ENCODE measurements around the gene ACCSL. TPM values are rescaled to one million over a fixed set of nuclear protein-coding genes. Genes with fewer than 3 reads are reported as not detected.

ACCSL gene
- total RNA-seq, 4 donors from 2014 or later = not detected

- TF ChIP-seq POLR2AphosphoS5 (IDR thresholded peaks at IDR 0.05) = no peak
- Histone ChIP-seq H3K4me1 (no peaks in the 10 kb centered on the region), H3K27ac (peak overlapping the region in 2 of 4 donors; percentile 14 to 19), H3K27me3 (no peaks in the 10 kb centered on the region), H3K36me3 (no peaks in the 10 kb centered on the region), H3K9me3 (no peaks in the 10 kb centered on the region), H3K4me3 (no peak overlapping the region)
- 45 to 86% methylated on average over 1 to 5 of the region's 5 CpGs for WGBS, 2 donors (ENCODE audit: low coverage in 1 of 2)
- no peak for DNase-seq
- intact Hi-C loops (cut with DNase I; ENCODE audit: low total_unique reads) (no loop called here), in situ Hi-C loops (cut with MboI; ENCODE audit: low pct_ligation_motif_present in 1 of 4, low pct_unique_long_range_greater_than_20kb in 1 of 4, low sequenced_read_pairs in 3 of 4) (no loop called here)
Measured at GRCh38 chr11:44016131-44016530, 31.6 kb upstream of the ACCSL start.

DNA sequence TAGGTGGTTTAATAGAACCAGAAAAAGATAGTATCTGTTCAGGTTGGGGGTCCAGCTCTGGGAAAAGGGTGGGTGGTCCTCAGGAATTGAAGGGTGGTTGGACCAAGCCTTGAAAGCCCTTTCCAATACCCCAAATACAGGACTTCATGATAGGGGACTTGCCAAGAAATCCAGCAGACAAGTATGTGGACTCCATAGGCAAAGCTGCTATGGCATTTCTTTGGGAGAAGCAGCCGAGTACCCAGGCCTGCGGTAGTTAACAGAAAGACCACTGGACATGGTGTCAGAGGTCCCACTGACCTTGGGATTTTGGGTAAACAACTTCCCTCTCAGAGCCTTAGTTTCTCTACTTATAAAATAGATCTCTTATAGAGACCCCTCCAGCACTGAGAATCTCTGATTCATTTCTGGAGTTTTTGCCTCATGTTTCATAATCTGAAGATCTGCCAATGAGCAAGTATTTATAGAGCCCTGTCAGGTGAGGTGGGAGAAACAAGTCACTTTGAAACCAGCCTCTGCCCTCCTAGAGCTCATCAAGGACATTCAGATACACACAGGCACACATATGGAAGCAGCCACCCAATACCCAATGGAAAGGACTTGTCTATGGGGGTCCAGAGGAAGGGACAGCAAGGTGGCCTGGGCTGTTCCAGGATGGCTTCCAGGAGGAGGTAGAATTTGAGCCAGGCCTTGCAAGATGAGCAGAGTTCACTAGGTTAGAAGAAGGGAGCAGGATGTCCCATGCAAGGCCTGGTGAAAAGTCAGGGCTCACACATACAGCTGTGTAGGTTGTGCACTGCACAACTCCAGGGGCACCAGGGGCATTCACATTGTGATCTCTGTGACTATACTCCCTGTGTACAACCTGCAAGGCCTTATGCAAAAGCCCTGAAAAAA, 31.0 kb upstream of the ACCSL start:
- H3K4me1 ChIP-seq = no peaks in the 10 kb centered on the region
- no peak for DNase-seq
- H3K27ac ChIP-seq = peak overlapping the region in 2 of 4 donors; percentile 14 to 19
- intact Hi-C loops (cut with DNase I; ENCODE audit: low total_unique reads) (no loop called here), in situ Hi-C loops (cut with MboI; ENCODE audit: low pct_ligation_motif_present in 1 of 4, low pct_unique_long_range_greater_than_20kb in 1 of 4, low sequenced_read_pairs in 3 of 4) (no loop called here)
- H3K9me3 ChIP-seq = no peaks in the 10 kb centered on the region
- no peak for TF ChIP-seq POLR2AphosphoS5 (IDR thresholded peaks at IDR 0.05)
- no peak for TF ChIP-seq EP300 (IDR thresholded peaks at IDR 0.05; ENCODE audit: low read depth)
- no peak for TF ChIP-seq POLR2A (IDR thresholded peaks at IDR 0.05)
- TF ChIP-seq, protein P1, sequence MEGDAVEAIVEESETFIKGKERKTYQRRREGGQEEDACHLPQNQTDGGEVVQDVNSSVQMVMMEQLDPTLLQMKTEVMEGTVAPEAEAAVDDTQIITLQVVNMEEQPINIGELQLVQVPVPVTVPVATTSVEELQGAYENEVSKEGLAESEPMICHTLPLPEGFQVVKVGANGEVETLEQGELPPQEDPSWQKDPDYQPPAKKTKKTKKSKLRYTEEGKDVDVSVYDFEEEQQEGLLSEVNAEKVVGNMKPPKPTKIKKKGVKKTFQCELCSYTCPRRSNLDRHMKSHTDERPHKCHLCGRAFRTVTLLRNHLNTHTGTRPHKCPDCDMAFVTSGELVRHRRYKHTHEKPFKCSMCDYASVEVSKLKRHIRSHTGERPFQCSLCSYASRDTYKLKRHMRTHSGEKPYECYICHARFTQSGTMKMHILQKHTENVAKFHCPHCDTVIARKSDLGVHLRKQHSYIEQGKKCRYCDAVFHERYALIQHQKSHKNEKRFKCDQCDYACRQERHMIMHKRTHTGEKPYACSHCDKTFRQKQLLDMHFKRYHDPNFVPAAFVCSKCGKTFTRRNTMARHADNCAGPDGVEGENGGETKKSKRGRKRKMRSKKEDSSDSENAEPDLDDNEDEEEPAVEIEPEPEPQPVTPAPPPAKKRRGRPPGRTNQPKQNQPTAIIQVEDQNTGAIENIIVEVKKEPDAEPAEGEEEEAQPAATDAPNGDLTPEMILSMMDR (IDR thresholded peaks at IDR 0.05) = no peak
- no peaks in the 10 kb centered on the region for H3K36me3 ChIP-seq
- 94% methylated on average over 2 of the region's 2 CpGs; no CpG with 5 or more reads in 1 of the 2 donors for WGBS, 2 donors (ENCODE audit: low coverage in 1 of 2)
- no peak overlapping the region for H3K4me3 ChIP-seq
- H3K27me3 ChIP-seq = no peaks in the 10 kb centered on the region

GRCh38 chr11:44017443-44018126, 30.2 kb upstream of the ACCSL start:
- Histone ChIP-seq H3K4me3 (no peak overlapping the region), H3K27me3 (no peaks in the 10 kb centered on the region), H3K4me1 (no peaks in the 10 kb centered on the region), H3K36me3 (no peaks in the 10 kb centered on the region), H3K27ac (no peak overlapping the region), H3K9me3 (no peaks in the 10 kb centered on the region)
- TF ChIP-seq POLR2A (IDR thresholded peaks at IDR 0.05) (no peak), EP300 (IDR thresholded peaks at IDR 0.05; ENCODE audit: low read depth) (no peak), POLR2AphosphoS5 (IDR thresholded peaks at IDR 0.05) (no peak)
- TF ChIP-seq, protein P1 (IDR thresholded peaks at IDR 0.05) = no peak
- intact Hi-C loops (cut with DNase I; ENCODE audit: low total_unique reads) (no loop called here), in situ Hi-C loops (cut with MboI; ENCODE audit: low pct_ligation_motif_present in 1 of 4, low pct_unique_long_range_greater_than_20kb in 1 of 4, low sequenced_read_pairs in 3 of 4) (no loop called here)
- 0 to 47% methylated on average over 1 to 3 of the region's 3 CpGs for WGBS, 2 donors (ENCODE audit: low coverage in 1 of 2)
- no peak for DNase-seq

DNA sequence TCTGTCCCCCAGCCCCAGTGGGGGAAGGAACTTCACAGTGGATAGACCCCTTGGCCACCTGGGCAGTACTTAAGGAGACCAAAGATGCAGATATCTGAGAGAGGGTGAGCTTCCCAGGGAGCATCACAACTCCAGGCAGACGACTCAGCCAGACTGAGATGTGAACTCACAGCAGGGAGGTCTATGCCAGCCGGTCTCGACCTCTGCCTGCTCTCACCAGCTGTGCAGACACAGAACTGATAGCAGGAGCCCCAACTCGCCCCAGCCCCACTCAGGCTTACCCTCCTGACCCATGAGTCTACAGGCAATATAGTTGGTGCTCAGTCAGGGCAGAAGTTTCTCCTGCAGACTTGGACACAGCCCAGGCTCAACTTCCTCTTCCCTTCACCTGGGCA, 29.7 kb upstream of the ACCSL start:
- in situ Hi-C loops (cut with MboI; ENCODE audit: low pct_ligation_motif_present in 1 of 4, low pct_unique_long_range_greater_than_20kb in 1 of 4, low sequenced_read_pairs in 3 of 4) (no loop called here), intact Hi-C loops (cut with DNase I; ENCODE audit: low total_unique reads) (no loop called here)
- WGBS, 2 donors (ENCODE audit: low coverage in 1 of 2) = 18% methylated on average over 4 of the region's 4 CpGs; no CpG with 5 or more reads in 1 of the 2 donors
- no peaks in the 10 kb centered on the region for H3K36me3 ChIP-seq
- no peaks in the 10 kb centered on the region for H3K27me3 ChIP-seq
- no peak overlapping the region for H3K27ac ChIP-seq
- no peak for DNase-seq
- H3K9me3 ChIP-seq = no peaks in the 10 kb centered on the region
- H3K4me3 ChIP-seq = no peak overlapping the region
- no peaks in the 10 kb centered on the region for H3K4me1 ChIP-seq
- TF ChIP-seq POLR2A (IDR thresholded peaks at IDR 0.05) = no peak
- no peak for TF ChIP-seq POLR2AphosphoS5 (IDR thresholded peaks at IDR 0.05)
- TF ChIP-seq, protein P1 (IDR thresholded peaks at IDR 0.05) = no peak
- TF ChIP-seq EP300 (IDR thresholded peaks at IDR 0.05; ENCODE audit: low read depth) = no peak
